Gastrocnemius medialis (tissue), 4 donors: ENCODE measurements around the gene SIDT1. TPM values are rescaled to one million over a fixed set of nuclear protein-coding genes. Genes with fewer than 3 reads are reported as not detected.

Source experiments
- ATAC-seq, 2 donors: fragments of 150-250 bp; one replicate each; pipeline ENCODE4 v1.9.1; 2016
- DNase-seq, 2 donors: peaks; one replicate each; pipeline ENCODE4 v3.0.0-alpha.2; 2019
- H3K27ac ChIP-seq, 4 donors: fragments of 200-600 bp; sonication (generic); 1 replicate in 1 of 4; 2 replicates in 3 of 4; pipeline ENCODE4 v1.5.1; 2016 to 2018; ENCODE audit warnings: mild to moderate bottlenecking in 2 of 4, moderate library complexity in 1 of 4
- H3K27me3 ChIP-seq, 3 donors: fragments of 200-600 bp; sonication (generic) in 2 of 3; 1 replicate in 1 of 3; 2 replicates in 2 of 3; pipeline versions ENCODE4 v1.5.1 to v1.6.0; 2016 to 2019; ENCODE audit warnings: mild to moderate bottlenecking in 1 of 3, moderate library complexity in 1 of 3
- H3K36me3 ChIP-seq, 2 donors: fragments of 200-600 bp; sonication (generic) in 1 of 2; one replicate each; pipeline ENCODE4 v1.5.1; 2017 to 2018
- H3K4me1 ChIP-seq, 2 donors: fragments of 200-600 bp; sonication (generic) in 1 of 2; one replicate each; pipeline ENCODE4 v1.5.1; 2016 to 2017; ENCODE audit warnings: mild to moderate bottlenecking in 2 of 2
- H3K4me3 ChIP-seq, 4 donors: fragments of 200-600 bp; sonication (generic) in 3 of 4; 1 replicate in 1 of 4; 2 replicates in 3 of 4; pipeline ENCODE4 v1.5.1; 2016 to 2019; ENCODE audit warnings: mild to moderate bottlenecking in 2 of 4
- H3K9me3 ChIP-seq, 3 donors: fragments of 200-600 bp; sonication (generic) in 2 of 3; 1 replicate in 1 of 3; 2 replicates in 2 of 3; pipeline ENCODE4 v1.5.1; 2016 to 2019
- CTCF ChIP-seq, 5 experiments: fragments of 450-650 bp in 3 of 5; fragments of 200-600 bp in 2 of 5; sonication (generic) in 2 of 5; IDR thresholded peaks in 4 of 5; conservative IDR thresholded peaks in 1 of 5; 1 replicate in 4 of 5; 2 replicates in 1 of 5; pipeline ENCODE4 v1.5.1; 2016 to 2019; ENCODE audit warnings: antibody characterized with exemption in 5 of 5, mild to moderate bottlenecking in 3 of 5, moderate library complexity in 3 of 5
- POLR2A ChIP-seq, 2 donors: fragments of 450-650 bp; IDR thresholded peaks; one replicate each; pipeline ENCODE4 v1.6.1; 2017; ENCODE audit warnings: antibody characterized with exemption in 2 of 2, mild to moderate bottlenecking in 2 of 2, moderate library complexity in 2 of 2
- in situ Hi-C, 4 donors: fragments of 200-750 bp; cut with MboI; loops; one replicate each; pipeline versions ENCODE4 v1.15.0 to v1.8.0; 2017; ENCODE audit warnings: low sequenced_read_pairs in 4 of 4
- intact Hi-C: fragments of 100-400 bp; cut with DNase I; formaldehyde crosslinking; loops from one replicate; pipeline ENCODE4 v1.15.1; 2023; ENCODE audit warnings: low total_unique reads
- total RNA-seq, 4 donors: library from RNA; depleted of rRNA; stranded (reverse); fragments of >200 nt; gene quantifications; one replicate each; pipeline versions ENCODE4 v1.1.0 to v1.2.3, GENCODE V29; 2016

The SIDT1 gene
- total RNA-seq, 4 donors from 2014 or later: 0.13 to 0.87 (median 0.19) TPM; not detected in 1

- no peaks in the 10 kb centered on the region for H3K27me3 ChIP-seq
- no peak for ATAC-seq
- no peak for TF ChIP-seq POLR2A (IDR thresholded peaks at IDR 0.05)
- no peak for TF ChIP-seq CTCF (IDR thresholded peaks at IDR 0.05 in 4 of 5, conservative IDR thresholded peaks at IDR 0.05 in 1 of 5)
- peak overlapping the region; percentile 86 to 89 (median 88) for H3K27ac ChIP-seq
- H3K4me3 ChIP-seq: no peak overlapping the region
- peaks cover 0 to 4% of the 10 kb centered on the region in 2 donors for H3K36me3 ChIP-seq
- in situ Hi-C loops: no loop called here
- no peaks in the 10 kb centered on the region for H3K9me3 ChIP-seq
- intact Hi-C loops: no loop called here
- DNase-seq: no peak
- peaks cover 52 to 59% of the 10 kb centered on the region in 2 donors for H3K4me1 ChIP-seq
Measured at GRCh38 chr3:113654310-113654709, 122.0 kb downstream of the SIDT1 start.

GRCh38 chr3:113654851-113655250, 122.5 kb downstream of the SIDT1 start:
- no peaks in the 10 kb centered on the region for H3K9me3 ChIP-seq
- TF ChIP-seq POLR2A (IDR thresholded peaks at IDR 0.05) (no peak), CTCF (IDR thresholded peaks at IDR 0.05 in 4 of 5, conservative IDR thresholded peaks at IDR 0.05 in 1 of 5) (no peak)
- DNase-seq: no peak
- H3K27me3 ChIP-seq: no peaks in the 10 kb centered on the region
- H3K27ac ChIP-seq: peak overlapping the region; percentile 86 to 89 (median 88)
- intact Hi-C loops: no loop called here
- H3K4me3 ChIP-seq: no peak overlapping the region
- H3K36me3 ChIP-seq: peaks cover 0 to 9% of the 10 kb centered on the region in 2 donors
- peaks cover 57 to 59% of the 10 kb centered on the region in 2 donors for H3K4me1 ChIP-seq
- ATAC-seq: peak; percentile 39 to 68
- in situ Hi-C loops: no loop called here

GRCh38 chr3:113658107-113658506, 125.8 kb downstream of the SIDT1 start:
- intact Hi-C loops (no loop called here), in situ Hi-C loops (no loop called here)
- Histone ChIP-seq H3K9me3 (no peaks in the 10 kb centered on the region), H3K36me3 (peaks cover 0 to 15% of the 10 kb centered on the region in 2 donors), H3K4me1 (peaks cover 64 to 85% of the 10 kb centered on the region in 2 donors), H3K27ac (peak overlapping the region; percentile 86 to 89 (median 88)), H3K4me3 (no peak overlapping the region), H3K27me3 (no peaks in the 10 kb centered on the region)
- ATAC-seq (peak; percentile 58 to 69), DNase-seq (peak in 1 of 2 donors; percentile 15)
- TF ChIP-seq CTCF (IDR thresholded peaks at IDR 0.05 in 4 of 5, conservative IDR thresholded peaks at IDR 0.05 in 1 of 5) (no peak), POLR2A (IDR thresholded peaks at IDR 0.05) (no peak)

DNA sequence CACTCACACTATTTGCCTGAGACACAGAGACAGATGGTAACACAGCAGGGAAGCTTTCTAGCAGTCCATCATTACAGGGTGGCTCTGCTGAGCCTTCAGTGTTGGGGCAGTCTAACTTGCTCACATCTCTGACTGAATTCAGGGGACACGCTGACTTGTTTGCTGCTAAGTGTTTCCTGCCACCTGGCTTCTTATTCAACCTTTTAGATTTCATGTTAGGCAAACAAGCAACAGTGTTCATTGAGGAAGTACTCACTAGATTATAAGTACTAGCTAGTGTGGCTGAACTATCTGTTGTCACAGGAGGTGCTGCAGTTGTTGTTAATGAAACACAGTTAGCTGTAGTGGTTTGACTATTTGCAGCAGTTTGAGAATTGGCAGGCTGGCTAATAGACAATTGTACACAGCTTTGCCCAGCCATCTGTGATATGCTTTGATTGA, 126.8 kb downstream of the SIDT1 start:
- no peaks in the 10 kb centered on the region for H3K9me3 ChIP-seq
- H3K27me3 ChIP-seq: no peaks in the 10 kb centered on the region
- no peak for TF ChIP-seq CTCF (IDR thresholded peaks at IDR 0.05 in 4 of 5, conservative IDR thresholded peaks at IDR 0.05 in 1 of 5)
- TF ChIP-seq POLR2A (IDR thresholded peaks at IDR 0.05): no peak
- in situ Hi-C loops: no loop called here
- no peak overlapping the region for H3K4me3 ChIP-seq
- H3K27ac ChIP-seq: peak overlapping the region; percentile 86 to 89 (median 88)
- H3K4me1 ChIP-seq: peaks cover 61 to 89% of the 10 kb centered on the region in 2 donors
- ATAC-seq: no peak
- peaks cover 0 to 24% of the 10 kb centered on the region in 2 donors for H3K36me3 ChIP-seq
- no peak for DNase-seq
- intact Hi-C loops: no loop called here

GRCh38 chr3:113659996-113660395, 127.6 kb downstream of the SIDT1 start:
- no peak for ATAC-seq
- H3K36me3 ChIP-seq: peaks cover 0 to 31% of the 10 kb centered on the region in 2 donors
- H3K27ac ChIP-seq: peak overlapping the region; percentile 86 to 89 (median 88)
- H3K4me3 ChIP-seq: no peak overlapping the region
- no peaks in the 10 kb centered on the region for H3K27me3 ChIP-seq
- H3K4me1 ChIP-seq: peaks cover 52 to 80% of the 10 kb centered on the region in 2 donors
- TF ChIP-seq POLR2A (IDR thresholded peaks at IDR 0.05) (no peak), CTCF (IDR thresholded peaks at IDR 0.05 in 4 of 5, conservative IDR thresholded peaks at IDR 0.05 in 1 of 5) (no peak)
- in situ Hi-C loops: no loop called here
- intact Hi-C loops: loop anchor here (2.0 kb wide), 2 partner anchors 37 to 87 kb away; partner anchors contain the start of genes ATP6V1A, NAA50 and USF3
- DNase-seq: no peak
- H3K9me3 ChIP-seq: no peaks in the 10 kb centered on the region
